HG02571 (cell line): Measurements from ENCODE around the gene PGLYRP4.

ENCODE experiments used
- ATAC-seq: cut with Tn5 transposase; IDR thresholded peaks from one replicate; pipeline ENCODE4 v1.9.1; 2021; ENCODE audit warnings: mild to moderate bottlenecking, moderate library complexity; ENCODE audit not compliant: unreplicated experiment

The PGLYRP4 gene

DNA sequence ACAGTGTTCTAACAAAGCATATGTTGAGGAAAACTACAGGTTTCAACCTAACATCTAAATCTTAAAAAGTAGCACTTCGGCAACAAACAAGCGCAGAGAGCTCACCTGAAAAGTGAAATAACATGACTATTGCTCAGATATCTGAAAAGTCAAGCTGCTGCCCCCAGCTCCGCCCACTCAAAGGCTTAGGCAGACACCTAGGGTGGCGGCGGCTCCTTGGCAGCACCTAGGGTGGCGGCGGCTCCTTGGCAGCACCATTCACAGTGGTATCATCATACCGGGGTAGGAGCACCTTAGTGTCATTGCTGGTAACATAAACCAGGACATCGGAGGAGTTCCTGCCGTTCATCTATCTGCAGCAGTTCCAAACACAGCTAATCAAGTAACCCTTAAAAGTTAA lies 30.9 kb upstream of the PGLYRP4 start:
- ATAC-seq: no peak

DNA sequence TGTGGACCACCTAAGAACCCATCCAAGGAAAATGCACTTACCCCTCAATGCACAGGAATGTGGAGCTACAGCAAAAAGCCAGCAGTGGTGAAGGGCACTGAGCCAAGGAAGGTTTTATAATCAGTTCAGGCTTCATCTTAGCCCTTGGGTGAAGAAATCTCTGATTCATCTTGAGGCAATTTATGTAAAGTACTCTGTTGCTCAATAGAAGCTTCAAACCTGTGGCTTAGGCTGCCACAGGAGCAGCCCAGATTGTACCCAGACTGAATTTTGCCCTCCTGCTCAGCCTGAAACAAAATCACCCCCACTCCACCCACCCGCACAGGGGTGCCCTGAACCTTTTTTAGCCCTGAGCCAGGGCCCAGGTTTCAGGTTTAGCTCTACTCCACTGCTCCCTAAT lies 26.9 kb upstream of the PGLYRP4 start, which contains the start of gene S100A12:
Gene S100A12, minus strand, starts transcription at position 111 of the 400 bp plus-strand sequence. CDS start 1,029 bp downstream, outside the sequence.
- no peak for ATAC-seq

DNA sequence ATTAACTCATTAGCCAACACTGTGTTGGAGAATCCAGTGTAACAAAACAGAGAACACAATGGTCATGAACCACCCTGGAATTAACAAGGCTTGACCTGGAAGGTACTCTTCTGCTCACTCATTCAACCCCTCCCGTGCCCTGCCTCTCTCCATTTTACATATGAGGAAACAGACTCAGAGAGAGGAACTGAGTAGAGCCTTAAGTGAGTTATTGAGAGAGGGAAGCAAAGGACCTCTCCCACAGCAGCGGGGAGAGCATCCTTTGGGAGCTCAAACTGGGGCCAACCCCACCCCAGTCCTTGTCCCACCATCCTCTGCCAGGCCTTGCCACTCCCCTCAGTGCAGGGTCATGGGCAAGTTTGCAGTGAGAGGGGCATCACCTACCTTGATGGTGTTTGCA lies 25.4 kb upstream of the PGLYRP4 start:
- no peak for ATAC-seq

- no peak for ATAC-seq
Observed at GRCh38 chr1:153372571-153372970, 23.9 kb upstream of the PGLYRP4 start.

DNA sequence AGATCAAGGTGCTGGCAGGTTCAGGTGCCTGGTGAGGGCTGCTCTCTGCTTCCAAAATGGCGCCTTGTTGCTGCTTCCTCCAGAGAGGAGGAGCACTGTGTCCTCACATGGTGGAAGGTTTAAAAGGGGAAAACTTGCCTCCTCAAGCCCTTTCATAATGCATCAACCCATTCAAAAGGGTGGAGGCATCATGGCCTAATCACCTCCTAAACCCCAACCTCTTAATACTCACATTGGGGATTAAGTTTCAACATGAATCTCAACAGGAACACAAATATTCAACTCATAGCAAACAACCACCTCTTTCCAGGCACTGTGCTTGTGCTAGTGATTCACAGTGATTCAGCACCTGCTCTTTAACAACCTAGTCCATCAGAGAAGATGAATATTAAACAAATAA lies 22.6 kb upstream of the PGLYRP4 start:
- no peak for ATAC-seq

- no peak for ATAC-seq
Observed at GRCh38 chr1:153370146-153370545, 21.5 kb upstream of the PGLYRP4 start.

GRCh38 chr1:153368495-153368894 lies 19.9 kb upstream of the PGLYRP4 start:
- no peak for ATAC-seq

DNA sequence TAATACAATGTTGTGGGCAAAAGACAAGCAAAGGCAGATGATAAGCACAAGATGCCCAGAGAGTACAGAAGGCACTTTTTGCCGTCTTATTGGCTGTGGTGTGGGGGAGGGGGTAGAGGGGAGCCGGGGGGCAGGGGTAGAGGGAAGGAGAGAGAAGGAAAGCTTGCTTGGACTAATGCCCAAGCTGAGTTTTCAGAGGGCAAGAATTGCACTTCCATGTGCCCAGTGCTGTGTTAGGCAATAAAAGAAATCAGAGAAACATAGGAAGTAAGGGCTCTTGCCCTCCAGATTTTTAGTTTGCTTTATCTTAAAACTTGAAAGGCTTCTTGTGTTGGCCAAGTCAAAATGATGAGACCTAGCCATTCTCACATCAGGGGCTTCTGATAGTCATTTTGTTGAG lies 18.4 kb upstream of the PGLYRP4 start:
- ATAC-seq: no peak

DNA sequence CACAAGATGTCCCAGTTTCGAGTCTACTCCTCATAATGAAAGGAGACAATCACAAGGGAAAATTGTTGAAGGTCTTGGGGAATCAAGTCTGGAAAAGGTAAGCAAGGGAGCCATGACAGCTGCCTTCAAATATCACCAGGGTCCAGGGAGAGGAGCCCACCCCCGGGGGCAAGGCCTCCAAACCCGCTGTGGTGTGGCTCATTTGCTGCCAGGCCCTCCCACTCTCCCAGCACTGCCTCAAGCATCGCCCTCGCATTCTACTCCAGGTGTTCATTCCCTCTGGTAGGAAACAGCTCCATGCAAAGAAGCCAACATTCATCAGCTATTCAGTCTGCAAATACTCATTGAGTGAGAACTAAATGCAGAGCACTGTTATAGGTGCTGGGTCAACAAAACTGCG lies 17.6 kb upstream of the PGLYRP4 start:
- no peak for ATAC-seq

DNA sequence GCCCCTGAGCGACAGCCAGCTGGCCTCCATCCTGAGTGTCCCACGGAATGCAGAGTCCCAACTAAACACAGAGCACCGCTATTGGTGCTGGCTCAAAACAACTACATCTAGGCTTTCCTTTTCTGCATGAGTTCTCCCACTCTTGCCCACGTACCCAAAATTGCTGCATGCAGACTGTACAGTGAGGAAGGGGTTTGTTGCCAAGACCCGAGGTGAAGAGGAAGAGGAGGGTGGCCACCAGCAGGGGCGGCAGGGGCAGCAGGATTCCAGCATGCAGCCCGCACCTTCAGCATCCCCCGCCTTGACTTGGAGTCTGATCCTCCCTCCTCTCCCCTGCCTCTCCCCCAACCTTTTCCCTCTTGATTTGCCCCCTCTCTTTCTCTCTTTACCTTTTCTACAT lies 17.1 kb upstream of the PGLYRP4 start:
- ATAC-seq: no peak

DNA sequence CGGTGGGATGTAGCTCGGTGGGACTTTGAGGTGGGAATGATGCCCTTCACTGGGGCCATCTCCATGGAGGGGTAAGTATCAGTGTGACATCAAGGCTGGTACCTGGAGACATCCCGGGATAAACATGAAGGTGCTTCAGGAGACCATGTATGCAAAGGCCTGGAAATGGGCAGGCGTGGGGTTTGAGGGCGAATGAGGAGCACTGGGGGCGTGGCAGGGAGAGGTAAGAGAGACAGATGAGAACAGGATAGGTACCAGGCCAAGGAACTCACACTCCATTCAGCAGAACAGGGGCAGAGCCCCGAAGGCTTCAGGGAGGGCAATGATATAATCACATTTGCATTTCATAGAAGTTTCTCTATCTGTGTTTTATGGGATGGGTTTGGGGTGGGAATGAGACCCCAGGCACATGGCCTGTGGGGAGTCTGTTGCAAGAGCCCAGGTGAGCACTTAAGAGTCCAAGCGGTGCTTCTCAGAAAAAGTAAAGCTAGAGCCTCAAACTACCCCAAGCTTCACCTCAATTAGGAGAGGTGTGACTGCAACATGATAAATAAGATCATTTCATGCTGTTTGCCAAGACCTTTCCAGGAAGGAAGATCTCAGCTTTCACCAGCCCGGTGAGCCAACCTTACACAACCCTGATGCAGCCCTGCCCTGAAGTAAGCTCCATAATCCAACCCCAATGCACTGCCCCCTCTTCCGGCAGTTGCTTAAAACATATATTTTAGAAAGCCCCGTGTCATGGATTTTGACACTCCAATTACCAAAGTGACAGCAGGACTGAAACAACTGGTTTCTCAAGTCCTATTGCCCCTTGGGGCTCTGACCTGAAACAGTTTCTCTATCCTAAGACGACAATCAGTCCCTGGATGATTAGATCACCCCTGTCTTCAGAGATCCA lies 16.4 kb upstream of the PGLYRP4 start:
- no peak for ATAC-seq

- no peak for ATAC-seq
Observed at GRCh38 chr1:153364156-153364555, 15.5 kb upstream of the PGLYRP4 start.

- ATAC-seq: no peak
Observed at GRCh38 chr1:153363641-153364040, 15.0 kb upstream of the PGLYRP4 start.

DNA sequence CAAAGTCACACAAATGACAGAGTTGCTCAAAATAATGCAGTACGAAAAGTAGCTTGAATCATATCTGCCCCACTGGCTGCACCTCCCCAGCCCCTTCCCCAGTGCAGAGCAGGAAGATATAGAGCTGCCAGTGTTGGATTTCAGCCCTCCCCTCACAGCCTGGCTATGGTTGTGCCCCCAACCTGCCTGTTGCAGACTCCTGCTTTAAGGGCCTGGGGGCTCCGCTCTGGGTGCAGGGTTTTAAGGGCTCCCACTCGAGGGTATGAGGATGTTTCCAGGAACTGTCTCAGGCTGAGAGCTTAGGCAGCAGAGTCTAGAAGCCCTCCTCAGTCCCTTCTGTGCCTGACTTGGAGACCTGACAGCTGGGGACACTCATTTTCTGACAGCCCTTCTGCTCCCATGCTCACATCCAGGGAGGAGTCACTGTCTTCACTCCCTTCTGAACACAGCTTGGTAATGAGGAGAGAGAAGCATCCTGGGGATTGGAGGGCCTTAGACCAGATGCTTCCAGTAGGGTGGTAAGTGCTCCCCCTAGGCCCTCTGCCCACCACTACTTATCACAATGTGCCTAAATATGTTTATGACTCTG lies 13.6 kb upstream of the PGLYRP4 start:
- no peak for ATAC-seq

DNA sequence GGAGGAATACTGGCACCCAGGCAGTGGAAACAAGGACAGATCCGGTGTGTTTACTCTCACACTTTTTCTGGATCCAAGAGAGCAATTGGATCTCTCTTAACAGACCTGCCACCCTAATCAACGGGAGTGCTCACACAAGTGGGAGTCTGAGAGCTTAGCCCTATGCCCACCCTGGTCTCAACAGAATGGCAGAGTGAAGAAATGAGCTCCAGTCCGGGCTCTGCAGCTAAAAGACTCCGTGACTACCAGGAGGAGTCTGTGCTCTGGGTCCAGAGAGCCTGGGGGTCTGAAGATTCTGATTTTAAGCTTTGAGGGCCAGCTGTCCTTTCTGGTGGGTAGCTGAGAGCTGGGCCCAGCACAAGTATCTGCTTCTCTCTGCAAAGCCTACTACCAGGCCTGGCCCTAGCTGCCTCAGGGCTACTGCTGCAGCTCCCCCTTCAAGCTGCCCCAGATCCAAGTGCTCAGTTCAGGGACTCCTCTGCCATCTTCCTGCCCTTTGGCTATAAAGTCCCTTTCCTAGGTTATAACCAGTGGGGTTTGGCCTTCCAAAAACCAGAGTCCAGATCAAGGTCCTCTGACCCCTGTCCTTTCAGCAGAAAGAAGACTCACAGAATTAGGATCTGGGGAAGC lies 13.0 kb upstream of the PGLYRP4 start:
- no peak for ATAC-seq

DNA sequence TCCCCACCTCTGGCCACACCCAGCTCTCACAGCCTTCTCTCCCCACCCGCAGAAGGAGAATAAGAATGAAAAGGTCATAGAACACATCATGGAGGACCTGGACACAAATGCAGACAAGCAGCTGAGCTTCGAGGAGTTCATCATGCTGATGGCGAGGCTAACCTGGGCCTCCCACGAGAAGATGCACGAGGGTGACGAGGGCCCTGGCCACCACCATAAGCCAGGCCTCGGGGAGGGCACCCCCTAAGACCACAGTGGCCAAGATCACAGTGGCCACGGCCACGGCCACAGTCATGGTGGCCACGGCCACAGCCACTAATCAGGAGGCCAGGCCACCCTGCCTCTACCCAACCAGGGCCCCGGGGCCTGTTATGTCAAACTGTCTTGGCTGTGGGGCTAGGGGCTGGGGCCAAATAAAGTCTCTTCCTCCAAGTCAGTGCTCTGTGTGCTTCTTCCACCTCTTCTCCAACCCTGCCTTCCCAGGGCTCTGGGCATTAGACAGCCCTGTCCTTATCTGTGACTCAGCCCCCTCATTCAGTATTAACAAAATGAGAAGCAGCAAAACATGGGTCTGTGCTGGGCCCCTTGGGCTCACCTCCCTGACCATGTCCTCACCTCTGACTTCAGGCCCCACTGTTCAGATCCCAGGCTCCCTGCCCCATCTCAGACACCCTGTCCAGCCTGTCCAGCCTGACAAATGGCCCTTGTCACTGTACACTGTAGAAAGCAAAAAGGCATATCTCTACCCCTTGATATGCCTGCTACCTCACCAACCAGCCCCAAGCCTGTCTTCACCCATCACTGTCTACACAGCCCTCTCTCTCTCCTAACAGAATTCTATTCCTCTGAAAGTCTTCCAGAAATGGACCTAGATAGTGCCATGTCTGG lies 12.2 kb upstream of the PGLYRP4 start:
- ATAC-seq: no peak

GRCh38 chr1:153360190-153360589 lies 11.5 kb upstream of the PGLYRP4 start:
- no peak for ATAC-seq

GRCh38 chr1:153359241-153359640 lies 10.6 kb upstream of the PGLYRP4 start:
- no peak for ATAC-seq

DNA sequence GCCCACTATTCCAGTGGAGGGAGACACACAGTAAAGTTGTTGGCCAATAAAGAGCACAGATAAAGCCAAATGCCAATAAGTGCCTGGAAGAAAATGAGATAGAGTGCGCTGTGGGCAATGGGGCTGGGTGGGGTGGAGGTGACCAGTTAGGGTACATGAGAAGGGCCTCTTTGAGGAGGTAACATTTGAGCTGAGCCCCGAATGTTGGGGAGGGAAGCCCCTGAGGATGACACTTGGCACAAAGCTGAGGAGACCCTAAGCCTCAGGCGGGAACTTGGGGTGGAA lies 10.0 kb upstream of the PGLYRP4 start:
- no peak for ATAC-seq

DNA sequence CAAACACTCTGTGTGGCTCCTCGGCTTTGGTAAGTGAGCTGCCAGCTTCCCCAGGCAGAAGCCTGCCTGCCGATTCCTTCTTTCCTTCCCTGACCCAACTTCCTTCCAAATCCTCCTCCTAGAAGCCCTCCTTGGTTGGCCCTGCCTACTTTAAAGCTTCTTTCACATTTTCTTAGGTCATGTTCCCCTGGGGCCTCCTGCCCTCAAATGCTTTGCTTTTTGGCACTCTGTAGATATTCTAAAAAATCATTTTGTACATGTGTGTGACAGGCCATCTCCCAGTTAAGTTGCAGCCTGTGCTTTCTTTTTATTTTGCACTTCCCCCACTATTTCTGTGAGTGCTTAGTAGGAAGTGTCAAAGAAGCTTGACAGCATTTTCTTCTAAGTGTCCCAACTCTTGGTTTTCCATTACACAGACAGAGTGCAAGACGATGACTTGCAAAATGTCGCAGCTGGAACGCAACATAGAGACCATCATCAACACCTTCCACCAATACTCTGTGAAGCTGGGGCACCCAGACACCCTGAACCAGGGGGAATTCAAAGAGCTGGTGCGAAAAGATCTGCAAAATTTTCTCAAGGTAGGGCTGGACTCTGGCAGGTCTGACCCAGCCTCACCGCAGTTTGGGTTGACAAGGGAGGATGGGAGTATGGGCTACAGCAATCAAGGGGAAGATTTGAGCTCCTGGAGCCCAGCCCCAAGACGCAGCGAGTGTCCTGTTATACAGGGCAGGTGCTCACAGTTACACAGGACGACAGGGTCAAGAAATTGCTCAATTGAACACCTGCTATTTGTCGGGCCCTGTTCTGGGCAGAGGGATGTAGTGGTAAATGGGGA lies 9.4 kb upstream of the PGLYRP4 start, which contains the start of gene S100A9:
Gene S100A9, plus strand, starts transcription at position 2 of the 838 bp plus-strand sequence. Its CDS starts 430 bp downstream, at position 432.
- ATAC-seq: no peak
